NCI-H2196 treated with DMSO at 0.1 percent for 48 hours (cell line): ENCODE measurements around the gene HAO2.
"Not testable (repeated sequence)": the region's sequence is repeated elsewhere in the genome, so short reads cannot be mapped to it uniquely, and the experiment has no call there.

Experiments used
- DNase-seq: peaks from one replicate; lab custom pipeline; 2025; ENCODE audit not compliant: unreplicated experiment; lab: John Stamatoyannopoulos, UW

The HAO2 gene

GRCh38 chr1:119376594-119376993, 8.0 kb downstream of the HAO2 start:
- DNase-seq = no peak

DNA sequence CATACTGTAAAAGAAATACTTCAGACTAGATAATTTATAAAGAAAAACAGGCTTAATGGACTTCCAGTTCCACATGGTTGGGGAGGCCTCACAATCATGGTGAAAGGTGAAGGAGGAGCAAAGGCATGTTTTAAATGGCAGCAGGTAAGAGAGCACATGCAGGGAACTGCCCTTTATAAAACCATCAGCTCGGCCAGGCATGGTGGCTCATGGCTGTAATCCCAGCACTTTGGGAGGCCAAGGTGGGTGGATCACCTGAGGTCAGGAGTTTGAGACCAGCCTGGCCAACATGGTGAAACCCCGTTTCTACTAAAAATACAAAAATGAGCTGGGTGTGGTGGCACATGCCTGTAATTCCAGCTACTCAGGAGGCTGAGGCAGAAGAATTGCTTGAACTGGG, 9.0 kb downstream of the HAO2 start:
- DNase-seq = not testable (repeated sequence)

DNA sequence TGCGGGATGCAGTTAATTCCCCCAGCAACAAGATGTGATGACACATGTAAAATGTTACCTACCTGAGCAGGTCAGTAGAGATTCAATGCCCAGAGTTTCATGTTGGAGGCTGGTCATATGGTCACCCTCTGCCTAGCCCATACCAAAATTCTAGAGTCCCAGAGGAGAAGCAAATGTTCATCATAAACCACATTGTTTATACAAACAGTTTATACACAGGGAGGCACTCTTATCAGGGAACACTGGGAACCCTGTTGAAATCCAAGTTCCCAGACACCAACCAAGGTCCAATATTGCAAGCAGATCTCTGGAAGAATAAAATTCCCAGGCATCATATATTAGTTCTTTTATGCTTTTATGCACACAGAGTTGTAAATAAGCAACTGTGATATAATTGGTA, 10.5 kb downstream of the HAO2 start:
- DNase-seq = no peak

DNA sequence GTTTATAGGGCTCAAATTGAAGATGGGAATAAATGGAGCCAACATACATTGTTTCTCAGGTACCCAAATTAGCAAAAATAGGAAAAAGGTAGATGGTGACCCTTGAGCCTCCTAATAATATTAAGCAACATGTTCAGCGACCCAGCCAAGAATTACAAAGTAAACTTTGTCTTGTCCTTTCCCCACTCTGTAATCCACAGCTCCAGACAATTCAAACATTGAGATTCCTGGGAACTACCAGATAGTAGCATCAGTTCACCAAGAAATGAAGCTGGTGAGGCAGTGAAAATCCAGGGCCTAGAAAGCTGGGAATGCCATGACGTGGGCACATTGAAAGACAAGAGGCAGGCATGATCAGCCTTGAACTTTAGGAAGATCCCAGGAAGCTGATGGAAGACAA, 11.7 kb downstream of the HAO2 start:
- no peak for DNase-seq

- DNase-seq = no peak
Measured at GRCh38 chr1:119380983-119381662, 12.5 kb downstream of the HAO2 start.

DNA sequence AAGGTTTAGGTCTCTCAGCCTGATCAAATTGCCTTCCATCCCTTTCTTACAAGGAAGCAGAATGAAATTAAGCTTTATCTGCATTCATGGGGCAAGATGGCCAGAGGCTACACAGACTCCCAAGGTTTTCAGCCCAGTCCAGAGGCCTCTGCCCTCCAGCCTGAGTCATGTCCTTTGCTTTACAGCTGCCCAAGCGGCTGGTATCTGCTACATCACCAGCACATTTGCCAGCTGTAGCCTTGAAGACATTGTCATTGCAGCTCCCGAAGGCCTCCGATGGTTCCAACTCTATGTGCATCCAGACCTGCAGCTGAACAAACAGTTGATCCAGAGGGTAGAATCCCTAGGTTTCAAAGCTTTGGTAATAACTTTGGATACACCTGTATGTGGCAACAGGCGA, 16.0 kb downstream of the HAO2 start:
- no peak for DNase-seq

DNA sequence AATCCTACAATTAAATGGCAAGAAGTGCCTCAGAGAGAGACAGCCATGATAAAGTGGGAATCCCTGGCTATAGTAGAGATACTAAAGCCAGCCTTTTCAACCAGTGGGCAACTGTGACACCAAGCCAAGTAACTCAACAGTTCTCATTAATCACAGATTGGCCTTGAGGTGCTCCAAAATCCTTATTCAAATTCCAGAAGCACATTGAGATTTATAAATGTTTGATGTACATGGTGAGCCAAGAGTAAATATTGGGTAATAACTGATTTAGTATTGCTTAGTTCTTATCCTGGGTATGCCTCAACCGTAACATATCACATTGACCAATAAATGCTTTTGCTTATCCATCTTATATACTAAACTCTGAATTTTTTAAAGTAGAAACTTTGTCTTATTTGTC, 17.1 kb downstream of the HAO2 start:
- no peak for DNase-seq

- DNase-seq = no peak
Measured at GRCh38 chr1:119387858-119388257, 19.3 kb downstream of the HAO2 start.

DNA sequence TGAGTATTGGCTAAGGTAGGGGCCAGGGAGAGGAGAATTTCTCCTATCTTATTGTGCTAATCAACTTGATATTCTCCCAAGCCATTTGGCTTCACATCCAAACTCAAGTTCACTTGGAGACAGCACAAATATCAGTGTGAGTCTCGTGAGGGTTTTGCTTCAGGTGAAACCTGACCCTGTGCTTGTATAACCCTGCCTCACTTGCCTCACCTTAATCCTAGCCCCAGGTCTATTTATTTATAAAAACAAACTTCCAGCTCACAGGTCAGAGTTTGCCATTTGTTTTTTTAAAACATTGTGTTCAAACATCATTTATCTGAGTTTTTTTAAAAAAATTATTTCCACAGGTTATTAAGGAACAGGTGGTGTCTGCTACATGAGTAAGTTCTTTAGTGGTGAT, 19.9 kb downstream of the HAO2 start:
- no peak for DNase-seq

DNA sequence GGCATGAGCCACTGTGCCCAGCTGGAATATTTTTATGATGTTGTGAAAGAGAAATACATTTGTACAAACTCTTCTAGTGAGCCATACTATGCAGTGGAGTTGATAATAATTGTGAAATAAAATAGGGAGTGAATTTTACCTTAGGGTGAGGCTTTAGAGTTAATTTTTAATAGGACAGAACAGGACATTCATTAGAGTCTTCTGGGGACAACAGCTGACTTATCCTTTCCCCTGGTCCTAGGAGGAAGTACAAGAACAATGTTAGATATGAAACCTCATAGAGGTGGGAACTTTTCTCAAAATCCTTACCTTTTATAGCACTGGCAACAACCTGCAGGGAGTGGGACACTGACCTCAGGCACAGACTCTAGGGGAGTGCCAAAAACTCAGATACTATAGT, 21.9 kb downstream of the HAO2 start:
- no peak for DNase-seq

- no peak for DNase-seq
Measured at GRCh38 chr1:119391749-119392148, 23.2 kb downstream of the HAO2 start.

GRCh38 chr1:119394085-119394484, 25.5 kb downstream of the HAO2 start:
- no peak for DNase-seq

- DNase-seq = no peak
Measured at GRCh38 chr1:119396982-119397381, 28.4 kb downstream of the HAO2 start.

- DNase-seq = no peak
Measured at GRCh38 chr1:119397986-119398385, 29.4 kb downstream of the HAO2 start.

DNA sequence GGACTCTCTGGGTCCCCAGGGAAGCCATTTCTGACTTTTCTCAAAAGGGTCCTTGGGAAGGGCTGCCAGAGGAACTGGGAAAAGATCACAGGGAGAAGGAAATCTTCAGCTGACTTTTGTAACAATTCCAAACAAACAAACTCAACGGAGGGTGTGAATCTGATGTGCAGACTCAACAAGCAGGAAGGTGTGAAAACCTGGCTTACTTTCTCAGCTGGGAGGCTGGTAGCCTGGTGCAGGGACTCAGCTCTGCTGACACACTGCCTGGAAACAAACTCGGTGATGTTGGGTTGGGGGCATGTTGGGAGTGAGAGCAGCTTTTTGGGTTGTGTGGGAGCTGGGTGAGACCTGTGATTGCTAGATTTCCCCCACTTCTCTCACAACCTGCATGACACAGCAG, 36.2 kb downstream of the HAO2 start:
- no peak for DNase-seq

DNA sequence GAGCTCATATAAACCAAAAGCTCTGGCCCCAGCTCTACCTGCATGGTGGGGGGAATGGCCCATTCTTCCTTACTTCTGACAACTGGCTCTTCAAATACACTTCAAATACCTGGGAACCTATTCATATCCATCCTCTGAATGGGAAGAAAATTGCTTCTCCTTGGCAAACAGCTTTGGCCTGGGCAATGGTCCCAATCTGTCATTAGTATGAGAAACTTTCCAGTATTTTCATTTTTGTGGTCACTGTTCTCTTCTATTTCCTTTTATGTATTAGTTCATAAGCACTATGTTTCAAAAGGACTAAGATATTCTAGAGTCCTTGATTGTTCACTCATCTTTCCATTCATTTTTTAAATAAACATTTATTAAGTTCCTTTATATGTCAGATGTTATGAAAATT, 41.1 kb downstream of the HAO2 start:
- no peak for DNase-seq

DNA sequence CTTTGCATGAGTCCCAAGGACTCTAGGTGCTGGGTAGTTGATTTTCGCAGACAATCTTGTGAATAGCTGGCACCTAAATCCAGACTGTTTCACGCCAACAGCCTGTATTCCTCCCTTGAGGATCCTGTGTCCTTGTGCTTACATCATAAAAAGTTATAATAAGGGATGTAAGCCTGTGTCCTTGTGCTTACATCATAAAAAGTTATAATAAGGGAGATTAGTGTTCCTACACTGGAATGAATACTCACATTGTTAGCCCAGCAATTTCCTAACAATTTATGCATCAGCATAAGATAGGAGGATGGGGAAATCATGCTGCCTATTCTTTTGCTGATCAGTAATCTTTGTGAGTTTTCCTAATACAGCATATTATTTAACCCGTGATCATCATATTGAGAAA, 42.4 kb downstream of the HAO2 start:
- DNase-seq = no peak

DNA sequence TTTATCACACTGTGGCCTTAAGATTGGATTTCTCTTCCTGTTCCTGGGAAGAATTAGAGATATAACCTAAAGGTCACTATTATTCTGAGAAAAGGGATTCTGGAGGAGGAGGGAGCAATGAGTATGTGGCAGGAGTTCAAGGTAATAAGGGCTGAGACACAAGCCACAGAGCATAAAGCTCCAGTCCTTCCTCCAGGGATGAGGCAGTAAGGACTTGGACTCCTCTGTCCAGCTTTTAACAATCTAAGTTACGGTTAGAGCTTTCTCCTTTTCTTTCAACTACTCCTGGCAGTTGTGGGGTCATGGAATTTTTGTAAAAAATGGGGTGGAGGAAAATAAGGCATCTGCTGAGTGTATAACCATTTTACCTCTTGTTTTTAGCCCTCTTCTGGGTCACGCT, 46.4 kb downstream of the HAO2 start, which contains the start of gene HSD3B2:
HSD3B2 (plus strand) TSS at position 201 of the 400 bp plus-strand sequence. CDS start 270 bp downstream, outside the sequence.
- DNase-seq = no peak

DNA sequence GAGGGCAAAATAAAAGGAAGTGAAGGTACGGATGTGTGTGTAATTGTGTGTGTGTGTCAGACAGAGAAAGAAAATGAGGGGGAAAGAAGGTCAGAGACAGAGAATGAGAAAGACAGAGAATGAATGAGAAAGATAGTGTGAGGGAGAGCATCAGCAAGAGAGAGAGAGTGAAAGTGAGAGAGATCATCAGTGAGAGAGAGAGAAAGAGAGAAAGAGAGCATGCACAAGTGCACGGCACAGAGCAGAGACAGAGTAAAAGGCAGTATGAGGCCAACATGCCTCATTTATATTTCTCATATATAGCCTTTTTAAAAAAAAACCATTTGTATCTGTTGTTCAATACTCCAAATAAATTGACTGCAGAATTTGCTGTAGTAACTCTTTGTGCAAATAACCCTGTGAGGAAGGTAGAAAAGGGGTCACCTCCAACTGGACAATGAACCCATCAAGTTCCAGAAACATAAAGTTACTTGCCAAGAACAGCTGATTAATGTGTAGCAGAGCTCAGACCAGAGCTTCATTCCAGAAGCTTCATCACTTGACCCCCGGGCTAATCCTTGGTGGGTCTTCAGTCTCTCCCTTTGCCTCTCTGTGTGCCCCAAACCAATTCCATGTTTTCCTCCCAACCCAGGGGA, 47.5 kb downstream of the HAO2 start:
- DNase-seq = no peak

DNA sequence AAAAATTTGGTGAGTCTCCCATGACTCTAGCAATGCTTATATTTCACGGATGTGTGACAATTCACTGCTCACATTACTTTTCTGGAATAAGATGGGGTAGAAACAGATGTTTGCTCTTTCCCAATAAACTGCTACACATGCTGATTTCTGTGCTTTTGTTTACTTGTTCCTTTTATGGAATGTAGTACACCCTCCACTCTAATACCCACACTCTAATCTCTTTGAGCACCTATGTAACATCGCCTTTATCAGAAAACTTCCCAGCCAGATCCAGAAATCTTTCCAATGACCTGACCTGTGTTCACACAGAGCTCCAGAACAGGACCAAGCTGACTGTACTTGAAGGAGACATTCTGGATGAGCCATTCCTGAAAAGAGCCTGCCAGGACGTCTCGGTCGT, 50.5 kb downstream of the HAO2 start:
- DNase-seq = no peak

DNA sequence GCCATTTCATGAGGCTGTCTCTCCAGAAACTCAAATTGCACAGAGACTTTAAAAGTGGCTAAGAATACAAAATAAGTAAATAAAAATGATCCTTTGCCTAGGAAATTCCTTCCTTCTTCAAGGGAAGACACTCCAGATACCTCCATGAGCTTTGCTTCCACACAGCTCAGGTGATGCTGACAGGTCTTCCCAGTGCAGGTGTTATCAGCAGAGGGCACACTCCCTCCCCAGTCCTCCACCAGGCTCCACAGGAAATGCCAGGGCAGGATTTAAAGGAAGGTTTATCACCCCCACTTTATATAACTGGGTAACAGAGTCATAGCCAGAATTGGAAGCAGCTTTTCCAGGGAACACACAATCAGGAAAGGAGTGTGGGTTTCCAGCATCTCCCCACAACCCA, 52.1 kb downstream of the HAO2 start:
- DNase-seq = no peak

GRCh38 chr1:119422631-119423030, 54.0 kb downstream of the HAO2 start:
- no peak for DNase-seq

DNA sequence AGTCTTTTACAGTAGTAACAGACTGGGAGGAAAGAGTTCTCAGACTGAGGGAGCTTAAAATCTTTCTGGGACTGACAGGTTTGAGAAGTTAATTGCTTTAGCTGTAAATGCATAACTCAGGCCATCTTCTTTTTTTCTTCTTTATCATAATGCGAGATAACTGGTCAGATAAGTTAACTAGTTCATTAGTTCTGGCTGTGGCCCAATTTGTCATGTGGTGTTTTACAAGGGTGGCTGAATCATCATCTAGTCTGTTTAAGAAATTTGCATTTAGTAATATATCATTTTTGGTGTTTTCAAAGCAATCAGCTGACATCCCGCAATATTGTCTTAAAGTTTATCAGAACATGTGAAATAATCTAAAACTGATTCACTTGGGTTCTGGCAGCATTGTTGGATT, 60.4 kb downstream of the HAO2 start:
- DNase-seq = no peak
